Immature natural killer cell (primary cell): ENCODE measurements around the gene ITIH4. TPM values are rescaled to one million over a fixed set of nuclear protein-coding genes. Genes with fewer than 3 reads are reported as not detected.
A peak's percentile ranks its signal among the peaks of the same experiment; 100 is the strongest.

Experiments used
- DNase-seq, 3 donors: peaks; one replicate each; pipeline ENCODE4 v3.0.0; 2022; ENCODE audit warnings: mixed read lengths in 1 of 3
- H3K27ac Mint-ChIP-seq, 6 donors: one replicate each; pipeline ENCODE4 v1.8.0; 2020; ENCODE audit warnings: mixed read lengths in 6 of 6, mild to moderate bottlenecking in 5 of 6, inconsistent platforms in 4 of 6, moderate library complexity in 3 of 6
- H3K27me3 Mint-ChIP-seq, 3 donors: one replicate each; pipeline ENCODE4 v1.8.0; 2020 to 2021; ENCODE audit warnings: low read depth in 3 of 3, mild to moderate bottlenecking in 3 of 3, mixed read lengths in 3 of 3, moderate library complexity in 3 of 3, inconsistent platforms in 1 of 3
- H3K36me3 Mint-ChIP-seq, 3 donors: one replicate each; pipeline ENCODE4 v1.8.0; 2020; ENCODE audit warnings: mixed read lengths in 3 of 3, inconsistent platforms in 2 of 3, mild to moderate bottlenecking in 2 of 3
- H3K4me1 Mint-ChIP-seq, 2 donors: one replicate each; pipeline ENCODE4 v1.8.0; 2020; ENCODE audit warnings: inconsistent platforms in 2 of 2, mild to moderate bottlenecking in 2 of 2, mixed read lengths in 2 of 2, moderate library complexity in 1 of 2
- H3K4me3 Mint-ChIP-seq, 5 donors: one replicate each; pipeline ENCODE4 v1.8.0; 2020; ENCODE audit warnings: mild to moderate bottlenecking in 5 of 5, mixed read lengths in 5 of 5, inconsistent platforms in 3 of 5, moderate library complexity in 3 of 5
- H3K9me3 Mint-ChIP-seq, 6 donors: one replicate each; pipeline ENCODE4 v1.8.0; 2020; ENCODE audit warnings: mild to moderate bottlenecking in 6 of 6, mixed read lengths in 6 of 6, inconsistent platforms in 4 of 6, moderate library complexity in 3 of 6
- polyA plus RNA-seq, 3 donors: library from polyadenylated mRNA; unstranded; fragments of 300-500 nt; fragmentation: Illumina TruSeq; gene quantifications; one replicate each; pipeline ENCODE4 v1.2.3, GENCODE V29; 2021

Gene ITIH4
- polyA plus RNA-seq, 3 donors from 2014 or later, result 0.71 TPM; not detected in 2

DNA sequence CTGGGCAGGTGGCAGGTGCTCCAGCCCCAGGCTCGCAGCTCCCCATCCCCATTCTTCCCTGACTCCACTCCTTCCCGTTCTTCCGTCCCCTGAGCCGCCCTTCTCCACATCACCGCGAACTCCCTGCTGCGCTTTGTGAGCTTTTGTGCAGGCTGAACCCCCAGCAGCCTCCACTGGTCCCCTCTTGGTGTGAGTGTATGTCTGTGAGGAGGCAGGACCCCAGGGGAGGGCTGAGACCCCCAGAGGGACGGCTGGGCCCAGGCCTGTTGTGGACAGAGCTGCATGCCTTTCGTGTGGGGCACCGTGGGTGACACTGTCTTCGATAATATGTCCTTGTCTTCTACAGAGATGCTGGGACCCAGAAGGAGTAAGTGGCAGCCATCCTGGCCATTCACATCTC is 43.2 kb downstream of the ITIH4 start:
- no peak overlapping the region for H3K27ac Mint-ChIP-seq
- H3K4me3 Mint-ChIP-seq, result no peak overlapping the region
- no peaks in the 10 kb centered on the region for H3K36me3 Mint-ChIP-seq
- no peak for DNase-seq
- H3K27me3 Mint-ChIP-seq, result peaks cover 2 to 4% (median 3%) of the 10 kb centered on the region in 3 donors
- H3K4me1 Mint-ChIP-seq, result no peaks in the 10 kb centered on the region
- no peaks in the 10 kb centered on the region for H3K9me3 Mint-ChIP-seq

DNA sequence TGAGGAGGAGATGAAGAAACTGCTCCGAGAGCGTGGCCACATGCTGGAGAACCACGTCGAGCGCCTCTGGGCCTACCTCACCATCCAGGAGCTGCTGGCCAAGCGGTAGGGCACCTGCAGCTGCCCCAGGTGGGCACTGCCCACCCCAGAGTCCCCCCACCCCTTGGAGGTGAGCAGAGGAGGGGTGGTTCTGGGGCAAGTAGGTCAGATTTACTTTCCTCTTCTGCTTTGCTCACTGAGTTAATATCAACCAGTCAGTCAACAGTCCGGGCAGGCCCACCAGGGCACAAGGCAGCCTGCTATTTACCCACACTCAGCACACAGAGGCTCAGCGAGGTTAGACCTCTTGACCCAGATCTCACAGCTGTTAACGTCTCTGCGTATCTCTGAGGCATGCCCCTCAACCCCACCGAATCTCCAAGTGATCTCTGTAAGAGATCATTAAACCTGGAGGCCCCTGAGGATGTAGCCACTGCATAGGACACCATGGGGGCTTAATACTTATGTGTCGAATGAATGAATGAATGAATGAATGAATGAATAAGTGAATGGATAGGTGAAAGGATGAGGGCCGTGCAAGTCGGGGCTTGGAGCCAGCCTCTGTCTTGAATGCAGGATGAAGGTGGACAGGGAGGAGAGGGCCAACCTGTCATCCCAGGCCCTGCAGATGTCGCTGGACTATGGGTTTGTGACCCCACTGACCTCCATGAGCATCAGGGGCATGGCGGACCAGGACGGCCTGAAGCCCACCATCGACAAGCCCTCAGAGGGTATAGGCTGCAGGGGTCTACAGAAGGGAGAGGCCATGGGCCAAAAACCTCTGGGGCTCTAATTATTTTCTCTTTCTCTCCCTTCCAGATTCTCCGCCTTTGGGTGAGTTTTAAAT is 43.9 kb downstream of the ITIH4 start:
- DNase-seq, result no peak
- Mint-ChIP-seq H3K27ac (no peak overlapping the region), H3K36me3 (no peaks in the 10 kb centered on the region), H3K4me1 (peaks cover 0 to 6% of the 10 kb centered on the region in 2 donors), H3K9me3 (no peaks in the 10 kb centered on the region), H3K27me3 (peaks cover 0 to 4% (median 3%) of the 10 kb centered on the region in 3 donors), H3K4me3 (no peak overlapping the region)

DNA sequence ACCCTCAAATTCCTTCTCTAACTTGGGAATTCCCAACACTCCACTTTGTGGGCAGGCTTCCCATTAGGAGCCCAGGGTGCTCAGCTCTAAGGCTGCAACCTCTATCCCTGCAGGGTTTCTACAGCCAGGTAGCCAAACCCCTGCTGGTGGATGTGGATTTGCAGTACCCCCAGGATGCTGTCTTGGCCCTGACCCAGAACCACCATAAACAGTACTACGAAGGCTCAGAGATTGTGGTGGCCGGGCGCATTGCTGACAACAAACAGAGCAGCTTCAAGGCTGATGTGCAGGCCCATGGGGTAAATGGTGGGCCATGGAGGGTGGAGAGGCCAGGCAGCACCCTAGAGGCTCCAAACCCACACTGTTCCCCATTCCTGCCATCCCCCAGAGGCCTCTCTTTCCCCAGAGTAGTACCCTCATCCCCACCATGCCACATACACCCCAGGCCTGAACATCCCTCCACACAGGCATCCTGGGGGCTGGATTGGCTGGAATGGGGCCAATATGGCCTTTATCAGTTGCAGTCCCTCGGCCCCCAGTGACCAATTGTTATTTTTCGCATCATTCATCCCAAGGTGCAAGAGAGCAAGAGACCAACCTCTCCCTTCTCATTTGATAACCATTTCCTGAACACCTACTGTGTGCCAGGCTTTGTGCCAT is 45.4 kb downstream of the ITIH4 start:
- H3K36me3 Mint-ChIP-seq, result no peaks in the 10 kb centered on the region
- no peaks in the 10 kb centered on the region for H3K9me3 Mint-ChIP-seq
- peaks cover 0 to 6% (median 3%) of the 10 kb centered on the region in 3 donors for H3K27me3 Mint-ChIP-seq
- H3K27ac Mint-ChIP-seq, result no peak overlapping the region
- H3K4me3 Mint-ChIP-seq, result no peak overlapping the region
- peaks cover 0 to 9% of the 10 kb centered on the region in 2 donors for H3K4me1 Mint-ChIP-seq
- no peak for DNase-seq

DNA sequence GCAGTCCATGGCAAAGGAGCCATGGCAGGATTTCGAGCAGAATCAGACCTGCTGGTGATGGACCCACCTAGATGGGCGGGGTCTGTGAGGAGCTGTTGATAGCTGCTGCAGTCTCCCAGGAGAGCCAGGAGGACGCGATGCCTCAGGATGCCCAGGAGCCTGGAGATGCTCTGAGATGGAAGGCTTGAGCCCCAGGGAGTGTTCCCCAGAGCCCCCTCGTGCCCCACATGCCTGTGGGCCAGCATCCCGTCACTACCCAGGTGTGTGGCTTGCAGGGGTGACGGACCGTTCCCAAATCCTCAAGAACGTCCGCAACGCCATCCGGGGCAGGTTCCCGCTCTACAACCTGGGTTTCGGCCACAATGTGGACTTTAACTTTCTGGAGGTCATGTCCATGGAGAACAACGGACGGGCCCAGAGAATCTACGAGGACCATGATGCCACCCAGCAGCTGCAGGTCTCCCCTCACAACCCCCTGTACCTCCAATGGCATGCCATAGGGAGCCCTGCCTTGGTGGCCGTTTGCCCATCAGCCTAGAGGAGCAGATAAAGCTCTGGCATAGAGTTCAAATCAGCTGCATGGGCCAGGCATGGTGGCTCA is 46.4 kb downstream of the ITIH4 start:
- Mint-ChIP-seq H3K36me3 (no peaks in the 10 kb centered on the region), H3K27ac (no peak overlapping the region), H3K4me1 (peaks cover 0 to 9% of the 10 kb centered on the region in 2 donors), H3K27me3 (peaks cover 0 to 6% (median 3%) of the 10 kb centered on the region in 3 donors), H3K9me3 (no peaks in the 10 kb centered on the region), H3K4me3 (no peak overlapping the region)
- DNase-seq, result no peak

DNA sequence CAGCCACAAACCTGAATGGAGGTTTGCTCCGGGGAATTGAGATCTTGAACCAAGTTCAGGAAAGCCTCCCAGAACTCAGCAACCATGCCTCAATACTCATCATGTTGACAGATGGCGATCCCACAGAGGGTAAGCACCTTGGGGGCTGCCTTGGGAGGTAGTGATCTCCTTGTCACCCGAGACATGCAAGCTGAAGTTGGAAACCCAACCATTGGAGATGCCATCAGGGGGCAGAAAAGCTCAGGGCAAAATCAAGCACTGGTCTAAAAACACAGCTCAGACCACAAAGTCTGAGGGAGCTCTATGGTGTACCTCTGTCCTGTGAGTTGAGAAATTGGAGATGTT is 47.3 kb downstream of the ITIH4 start:
- Mint-ChIP-seq H3K27ac (no peak overlapping the region), H3K36me3 (no peaks in the 10 kb centered on the region), H3K27me3 (peaks cover 0 to 6% (median 3%) of the 10 kb centered on the region in 3 donors), H3K4me1 (peaks cover 4 to 9% of the 10 kb centered on the region in 2 donors), H3K4me3 (no peak overlapping the region), H3K9me3 (no peaks in the 10 kb centered on the region)
- DNase-seq, result no peak

DNA sequence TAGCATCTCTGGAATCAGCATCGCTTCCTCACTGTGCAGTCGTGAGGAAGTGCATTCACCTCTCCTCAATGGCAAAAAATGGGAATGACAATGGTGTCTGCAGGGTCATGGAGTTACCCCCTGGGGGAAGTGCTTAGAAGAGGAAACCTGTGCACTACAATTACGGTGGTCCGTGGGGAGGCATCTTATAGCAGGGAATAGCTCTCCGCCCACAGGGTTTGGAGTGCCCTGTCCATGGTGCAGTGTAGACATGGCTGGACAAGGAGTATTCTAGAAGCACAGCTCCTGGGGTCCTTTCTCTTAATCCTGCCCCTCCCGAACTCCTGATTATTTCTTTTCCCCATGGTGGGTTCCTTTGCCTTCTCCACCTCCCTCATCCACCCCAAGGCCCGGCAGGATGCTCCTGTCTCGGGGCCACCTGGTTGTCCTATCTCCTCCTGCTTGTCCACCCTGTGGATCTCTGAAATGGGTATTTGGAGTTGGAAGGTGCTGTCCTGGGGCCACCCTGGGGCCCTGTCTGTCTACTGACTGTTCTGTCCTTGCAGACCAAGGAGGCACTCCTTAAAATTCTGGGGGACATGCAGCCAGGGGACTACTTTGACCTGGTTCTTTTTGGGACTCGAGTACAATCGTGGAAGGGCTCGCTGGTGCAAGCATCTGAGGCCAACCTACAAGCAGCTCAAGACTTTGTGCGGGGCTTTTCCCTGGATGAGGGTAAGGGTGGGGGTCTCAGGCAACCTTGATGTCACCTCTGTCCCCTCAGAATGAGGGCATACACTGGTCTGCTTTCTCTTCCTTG is 47.9 kb downstream of the ITIH4 start:
- DNase-seq, result no peak
- peaks cover 0 to 6% (median 3%) of the 10 kb centered on the region in 3 donors for H3K27me3 Mint-ChIP-seq
- no peak overlapping the region for H3K4me3 Mint-ChIP-seq
- H3K36me3 Mint-ChIP-seq, result no peaks in the 10 kb centered on the region
- H3K4me1 Mint-ChIP-seq, result peaks cover 7 to 9% of the 10 kb centered on the region in 2 donors
- H3K9me3 Mint-ChIP-seq, result no peaks in the 10 kb centered on the region
- H3K27ac Mint-ChIP-seq, result no peak overlapping the region

DNA sequence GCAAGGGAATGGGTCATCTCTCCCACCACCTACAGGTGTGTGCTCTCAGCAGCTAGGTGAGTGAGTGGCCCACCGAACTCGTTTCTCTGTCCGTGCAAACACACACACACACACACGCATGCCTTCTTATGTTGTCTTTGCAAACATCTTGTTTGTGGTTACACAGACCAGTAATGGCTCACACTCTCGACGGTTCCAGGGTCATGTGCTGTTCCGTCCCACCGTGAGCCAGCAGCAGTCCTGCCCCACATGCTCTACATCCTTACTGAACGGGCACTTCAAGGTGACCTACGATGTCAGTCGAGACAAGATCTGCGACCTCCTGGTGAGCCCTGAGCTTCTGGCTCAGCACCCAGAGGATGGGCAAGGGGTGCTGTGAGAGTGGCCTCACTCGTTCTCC is 48.7 kb downstream of the ITIH4 start:
- peaks cover 7 to 9% of the 10 kb centered on the region in 2 donors for H3K4me1 Mint-ChIP-seq
- DNase-seq, result no peak
- peaks cover 0 to 6% (median 1%) of the 10 kb centered on the region in 3 donors for H3K27me3 Mint-ChIP-seq
- no peaks in the 10 kb centered on the region for H3K36me3 Mint-ChIP-seq
- no peak overlapping the region for H3K4me3 Mint-ChIP-seq
- H3K9me3 Mint-ChIP-seq, result no peaks in the 10 kb centered on the region
- no peak overlapping the region for H3K27ac Mint-ChIP-seq

DNA sequence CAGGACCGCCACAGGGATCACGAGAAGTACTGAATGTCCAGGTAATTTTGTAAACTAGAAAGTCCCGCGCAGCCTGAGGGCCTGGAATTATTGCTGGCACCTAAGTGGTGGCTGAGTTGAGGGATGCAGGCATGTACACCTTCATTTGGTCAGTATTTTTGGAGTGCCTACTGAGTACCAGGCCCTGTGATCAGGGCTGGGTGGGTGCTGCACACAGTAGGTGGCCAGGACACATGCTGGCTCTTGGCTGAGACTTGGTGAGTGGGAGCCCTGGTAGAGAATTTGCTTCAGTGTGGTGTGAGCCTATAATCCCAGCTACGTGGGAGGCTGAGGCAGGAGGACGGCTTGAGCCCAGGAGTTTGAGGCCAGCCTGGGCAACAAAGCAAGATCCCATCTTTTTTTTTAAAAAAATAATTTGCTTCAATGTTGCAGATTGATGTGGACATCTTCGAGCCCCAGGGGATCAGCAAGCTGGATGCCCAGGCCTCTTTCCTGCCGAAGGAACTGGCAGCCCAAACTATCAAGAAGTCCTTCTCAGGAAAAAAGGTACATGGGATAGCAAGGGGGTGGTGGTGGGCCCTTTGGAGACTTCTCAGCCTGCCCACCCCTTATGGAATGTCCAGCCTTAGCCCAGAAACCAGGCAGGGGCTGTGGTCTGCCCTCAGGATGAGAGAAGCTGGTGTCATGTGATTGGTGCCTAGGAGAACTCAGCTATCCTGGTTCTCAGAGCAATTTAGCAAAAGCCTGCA is 50.5 kb downstream of the ITIH4 start:
- Mint-ChIP-seq H3K27ac (peak overlapping the region in 1 of 6 donors; percentile 8), H3K36me3 (no peaks in the 10 kb centered on the region), H3K27me3 (peaks cover 0 to 6% (median 2%) of the 10 kb centered on the region in 3 donors), H3K4me3 (no peak overlapping the region), H3K9me3 (no peaks in the 10 kb centered on the region), H3K4me1 (peaks cover 7 to 9% of the 10 kb centered on the region in 2 donors)
- DNase-seq, result no peak

DNA sequence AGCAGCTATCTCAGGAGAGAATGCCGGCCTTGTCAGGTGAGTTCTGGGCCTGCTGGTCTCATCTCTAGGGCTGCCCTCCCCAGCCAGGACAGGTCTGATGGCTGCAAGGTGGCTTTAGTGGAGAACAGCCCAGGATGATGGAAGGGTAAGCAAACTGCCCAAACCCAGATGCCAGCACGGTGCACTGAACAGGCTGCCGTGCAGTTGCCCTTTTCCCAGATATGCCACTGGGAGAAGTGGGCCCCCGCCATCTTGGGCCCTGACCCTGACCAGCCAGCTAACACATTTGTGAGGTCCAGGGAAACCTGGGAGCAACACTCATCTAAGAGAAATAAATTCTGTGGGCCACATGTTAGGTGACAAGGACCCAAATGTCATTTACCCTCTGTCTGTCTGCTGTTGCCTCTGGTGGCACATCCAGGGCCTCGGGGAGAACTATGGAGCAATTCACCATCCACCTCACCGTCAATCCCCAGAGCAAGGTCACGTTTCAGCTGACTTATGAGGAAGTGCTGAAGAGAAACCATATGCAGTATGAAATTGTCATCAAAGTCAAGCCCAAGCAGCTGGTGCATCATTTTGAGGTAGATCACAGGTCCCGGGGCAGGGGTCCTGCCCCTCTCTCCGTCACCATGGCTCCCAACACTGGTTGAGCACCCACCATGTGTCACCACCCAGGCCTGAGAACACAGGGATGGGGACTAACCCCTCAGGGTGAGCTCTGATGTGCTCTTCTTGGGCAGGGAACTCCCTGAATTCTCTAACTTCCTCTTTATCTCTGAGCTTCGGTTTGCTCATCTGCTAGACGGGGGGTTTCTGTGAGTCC is 51.2 kb downstream of the ITIH4 start:
- Mint-ChIP-seq H3K27ac (no peak overlapping the region), H3K4me1 (peaks cover 7 to 9% of the 10 kb centered on the region in 2 donors), H3K4me3 (no peak overlapping the region), H3K9me3 (no peaks in the 10 kb centered on the region), H3K27me3 (peaks cover 0 to 2% (median 2%) of the 10 kb centered on the region in 3 donors), H3K36me3 (no peaks in the 10 kb centered on the region)
- no peak for DNase-seq

DNA sequence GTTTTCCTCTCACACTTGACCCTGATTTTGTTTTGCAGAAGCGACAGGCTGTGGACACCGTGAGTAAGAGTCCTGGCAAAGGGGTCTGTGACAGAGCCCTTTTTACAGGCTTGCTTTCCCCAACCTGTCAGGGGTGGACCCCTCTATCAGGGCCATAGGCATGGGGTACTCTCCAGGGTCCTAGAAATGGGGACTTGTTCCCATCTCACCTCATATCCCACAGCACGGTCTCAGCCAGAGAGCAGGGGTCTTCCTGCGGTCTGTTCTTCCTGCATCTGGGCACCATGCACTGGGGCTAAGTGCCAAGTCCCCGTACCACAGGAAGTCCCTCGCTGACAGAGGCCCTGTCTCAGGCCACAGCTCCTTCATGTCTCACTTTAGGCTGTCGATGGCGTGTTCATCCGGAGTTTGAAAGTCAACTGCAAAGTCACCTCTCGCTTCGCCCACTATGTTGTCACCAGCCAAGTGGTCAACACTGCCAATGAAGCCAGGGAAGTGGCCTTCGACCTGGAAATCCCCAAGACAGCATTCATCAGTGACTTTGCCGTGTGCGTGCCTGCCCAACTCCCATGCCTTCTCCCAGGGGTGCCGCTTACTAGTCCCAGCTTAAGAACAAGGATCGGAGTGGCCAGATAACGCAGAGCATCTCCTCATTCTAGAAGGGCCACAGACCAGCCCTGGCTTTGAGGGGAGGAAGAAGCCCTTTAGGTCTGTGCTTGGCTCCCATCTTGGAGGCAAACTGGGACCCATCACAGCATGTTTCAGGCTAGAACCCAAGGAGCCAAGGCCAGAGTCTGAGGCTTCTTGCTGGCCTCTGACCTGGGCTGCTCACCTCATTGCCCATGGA is 52.3 kb downstream of the ITIH4 start:
- peak overlapping the region in 2 of 6 donors; percentile 1 to 78 for H3K27ac Mint-ChIP-seq
- no peaks in the 10 kb centered on the region for H3K9me3 Mint-ChIP-seq
- H3K36me3 Mint-ChIP-seq, result no peaks in the 10 kb centered on the region
- no peak overlapping the region for H3K4me3 Mint-ChIP-seq
- peak; percentile 4 to 27 (median 19) for DNase-seq
- H3K27me3 Mint-ChIP-seq, result peaks cover 0 to 2% (median 2%) of the 10 kb centered on the region in 3 donors
- H3K4me1 Mint-ChIP-seq, result peaks cover 7 to 9% of the 10 kb centered on the region in 2 donors

DNA sequence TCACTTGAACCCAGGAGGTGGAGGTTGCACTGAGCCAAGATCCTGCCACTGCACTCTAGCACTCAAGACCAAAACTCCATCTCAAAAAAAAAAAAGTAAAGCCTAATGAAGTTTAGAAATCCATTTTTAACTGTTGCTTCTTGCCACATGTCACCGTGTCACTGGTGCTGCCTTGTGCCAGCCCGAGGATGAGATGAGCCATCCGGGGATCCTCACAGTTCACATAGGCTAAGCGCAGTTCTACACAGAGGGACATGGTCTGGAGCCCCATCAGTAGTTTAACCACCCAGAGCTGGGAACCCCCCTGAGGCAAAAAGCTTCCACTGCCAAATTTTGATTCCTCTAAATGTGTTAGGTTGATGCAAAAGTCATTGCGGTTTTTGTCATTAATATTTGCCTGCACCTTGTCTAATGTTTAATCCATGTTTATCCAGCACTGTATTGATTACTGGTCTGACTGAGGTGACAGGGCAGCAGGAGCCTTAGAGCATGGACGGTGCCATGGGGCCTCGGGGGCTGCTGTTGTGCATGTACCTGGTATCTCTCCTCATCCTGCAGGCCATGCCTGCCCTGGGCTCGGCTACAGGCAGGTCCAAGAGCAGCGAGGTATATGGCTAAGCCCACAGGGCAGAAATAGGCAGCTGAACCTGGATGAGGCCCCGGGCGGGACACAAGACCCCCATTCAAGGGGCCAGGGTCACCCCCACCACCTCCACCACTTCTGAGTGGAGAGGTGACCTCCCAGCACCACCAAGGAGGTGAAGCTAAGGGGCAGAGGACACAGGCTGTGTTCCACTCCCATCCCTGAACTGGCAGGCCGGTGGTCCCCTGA is 53.1 kb downstream of the ITIH4 start, which contains the start of gene ITIH1:
Gene ITIH1 (plus strand): TSS at position 473 of the 832 bp plus-strand sequence. CDS start 17 bp downstream, at position 490.
- Mint-ChIP-seq H3K4me1 (peaks cover 7 to 9% of the 10 kb centered on the region in 2 donors), H3K9me3 (no peaks in the 10 kb centered on the region), H3K4me3 (no peak within 1 kb of the TSS), H3K27me3 (peaks cover 0 to 2% (median 2%) of the 10 kb centered on the region in 3 donors), H3K36me3 (no peaks in the 10 kb centered on the region), H3K27ac (peak within 1 kb of the TSS in 2 of 6 donors; percentile 1 to 78)
- no peak for DNase-seq
